ENCODE data around the gene STXBP4. TPM values are rescaled to one million over a fixed set of nuclear protein-coding genes. Genes with fewer than 3 reads are reported as not detected.

Gene STXBP4
- total and polyA plus RNA-seq, 4 donors = 5.1 to 22.8 (median 13.7) TPM

GRCh38 chr17:55086635-55087058 is 118.1 kb downstream of the STXBP4 start:
- Histone ChIP-seq H3K27ac (ENCODE audit: low read depth, low read length) (no peak overlapping the region), H3K4me1 (ENCODE audit: control insufficient read depth, insufficient read depth, low read length) (no peaks in the 10 kb centered on the region), H3K9me3 (ENCODE audit: control insufficient read depth, insufficient read depth, low read length) (peaks cover 2% of the 10 kb centered on the region), H3K27me3 (ENCODE audit: control insufficient read depth, insufficient read depth, low read length) (no peaks in the 10 kb centered on the region), H3K36me3 (ENCODE audit: control insufficient read depth, insufficient read depth, low read length) (peaks cover 3% of the 10 kb centered on the region), H3K4me3 (ENCODE audit: low read depth, low read length) (no peak overlapping the region)
- WGBS (ENCODE audit: insufficient coverage) = 91% methylated on average over 1 of the region's 2 CpGs
- DNase-seq (ENCODE audit: low read depth in 4 of 6, low spot score in 6 of 6) = no peak

- Histone ChIP-seq H3K9me3 (ENCODE audit: control insufficient read depth, insufficient read depth, low read length) (no peaks in the 10 kb centered on the region), H3K27ac (ENCODE audit: low read depth, low read length) (no peak overlapping the region), H3K27me3 (ENCODE audit: control insufficient read depth, insufficient read depth, low read length) (no peaks in the 10 kb centered on the region), H3K4me1 (ENCODE audit: control insufficient read depth, insufficient read depth, low read length) (no peaks in the 10 kb centered on the region), H3K36me3 (ENCODE audit: control insufficient read depth, insufficient read depth, low read length) (no peaks in the 10 kb centered on the region), H3K4me3 (ENCODE audit: low read depth, low read length) (no peak overlapping the region)
- no peak for DNase-seq (ENCODE audit: low read depth in 4 of 6, low spot score in 6 of 6)
- no CpG with 5 or more reads among the region's 2 CpGs for WGBS (ENCODE audit: insufficient coverage)
Observed at GRCh38 chr17:55089256-55089655, 120.7 kb downstream of the STXBP4 start.

- Histone ChIP-seq H3K27me3 (ENCODE audit: control insufficient read depth, insufficient read depth, low read length) (no peaks in the 10 kb centered on the region), H3K36me3 (ENCODE audit: control insufficient read depth, insufficient read depth, low read length) (no peaks in the 10 kb centered on the region)
- 58% methylated on average over 3 of the region's 3 CpGs for WGBS (ENCODE audit: insufficient coverage)
Observed at GRCh38 chr17:55090079-55090492, 121.5 kb downstream of the STXBP4 start.

GRCh38 chr17:55093353-55093752 is 124.8 kb downstream of the STXBP4 start:
- no CpG with 5 or more reads among the region's 1 CpG for WGBS (ENCODE audit: insufficient coverage)
- no peak for DNase-seq (ENCODE audit: low read depth in 4 of 6, low spot score in 6 of 6)
- Histone ChIP-seq H3K9me3 (ENCODE audit: control insufficient read depth, insufficient read depth, low read length) (no peaks in the 10 kb centered on the region), H3K36me3 (ENCODE audit: control insufficient read depth, insufficient read depth, low read length) (no peaks in the 10 kb centered on the region), H3K4me1 (ENCODE audit: control insufficient read depth, insufficient read depth, low read length) (no peaks in the 10 kb centered on the region), H3K4me3 (ENCODE audit: low read depth, low read length) (no peak overlapping the region), H3K27me3 (ENCODE audit: control insufficient read depth, insufficient read depth, low read length) (no peaks in the 10 kb centered on the region), H3K27ac (ENCODE audit: low read depth, low read length) (no peak overlapping the region)

More at GRCh38 chr17:55090079-55090492, 121.5 kb downstream of the STXBP4 start:
- H3K27ac ChIP-seq (ENCODE audit: low read depth, low read length) = no peak overlapping the region
- H3K4me1 ChIP-seq (ENCODE audit: control insufficient read depth, insufficient read depth, low read length) = no peaks in the 10 kb centered on the region
- H3K4me3 ChIP-seq (ENCODE audit: low read depth, low read length) = no peak overlapping the region
- DNase-seq (ENCODE audit: low read depth in 4 of 6, low spot score in 6 of 6) = no peak
- no peaks in the 10 kb centered on the region for H3K9me3 ChIP-seq (ENCODE audit: control insufficient read depth, insufficient read depth, low read length)

GRCh38 chr17:55098765-55099164 is 130.2 kb downstream of the STXBP4 start:
- H3K36me3 ChIP-seq (ENCODE audit: control insufficient read depth, insufficient read depth, low read length) = no peaks in the 10 kb centered on the region
- no peak overlapping the region for H3K4me3 ChIP-seq (ENCODE audit: low read depth, low read length)
- H3K4me1 ChIP-seq (ENCODE audit: control insufficient read depth, insufficient read depth, low read length) = no peaks in the 10 kb centered on the region
- H3K27ac ChIP-seq (ENCODE audit: low read depth, low read length) = no peak overlapping the region
- H3K9me3 ChIP-seq (ENCODE audit: control insufficient read depth, insufficient read depth, low read length) = no peaks in the 10 kb centered on the region
- no peak for DNase-seq (ENCODE audit: low read depth in 4 of 6, low spot score in 6 of 6)
- no CpG with 5 or more reads among the region's 1 CpG for WGBS (ENCODE audit: insufficient coverage)
- H3K27me3 ChIP-seq (ENCODE audit: control insufficient read depth, insufficient read depth, low read length) = no peaks in the 10 kb centered on the region

GRCh38 chr17:55110521-55110920 is 142.0 kb downstream of the STXBP4 start:
- Histone ChIP-seq H3K4me1 (ENCODE audit: control insufficient read depth, insufficient read depth, low read length) (no peaks in the 10 kb centered on the region), H3K27me3 (ENCODE audit: control insufficient read depth, insufficient read depth, low read length) (no peaks in the 10 kb centered on the region), H3K36me3 (ENCODE audit: control insufficient read depth, insufficient read depth, low read length) (no peaks in the 10 kb centered on the region), H3K9me3 (ENCODE audit: control insufficient read depth, insufficient read depth, low read length) (no peaks in the 10 kb centered on the region), H3K27ac (ENCODE audit: low read depth, low read length) (no peak overlapping the region), H3K4me3 (ENCODE audit: low read depth, low read length) (no peak overlapping the region)
- WGBS (ENCODE audit: insufficient coverage) = no CpG with 5 or more reads among the region's 2 CpGs
- no peak for DNase-seq (ENCODE audit: low read depth in 4 of 6, low spot score in 6 of 6)

- DNase-seq (ENCODE audit: low read depth in 4 of 6, low spot score in 6 of 6) = peak in 1 of 6 donors; percentile 68
- Histone ChIP-seq H3K27ac (ENCODE audit: low read depth, low read length) (no peak overlapping the region), H3K4me1 (ENCODE audit: control insufficient read depth, insufficient read depth, low read length) (no peaks in the 10 kb centered on the region), H3K36me3 (ENCODE audit: control insufficient read depth, insufficient read depth, low read length) (no peaks in the 10 kb centered on the region), H3K27me3 (ENCODE audit: control insufficient read depth, insufficient read depth, low read length) (no peaks in the 10 kb centered on the region), H3K9me3 (ENCODE audit: control insufficient read depth, insufficient read depth, low read length) (no peaks in the 10 kb centered on the region), H3K4me3 (ENCODE audit: low read depth, low read length) (no peak overlapping the region)
Observed at GRCh38 chr17:55114283-55114682, 145.7 kb downstream of the STXBP4 start.

GRCh38 chr17:55116440-55116914 is 147.9 kb downstream of the STXBP4 start:
- Histone ChIP-seq H3K4me1 (ENCODE audit: control insufficient read depth, insufficient read depth, low read length) (no peaks in the 10 kb centered on the region), H3K4me3 (ENCODE audit: low read depth, low read length) (no peak overlapping the region), H3K27me3 (ENCODE audit: control insufficient read depth, insufficient read depth, low read length) (no peaks in the 10 kb centered on the region), H3K36me3 (ENCODE audit: control insufficient read depth, insufficient read depth, low read length) (no peaks in the 10 kb centered on the region), H3K27ac (ENCODE audit: low read depth, low read length) (no peak overlapping the region), H3K9me3 (ENCODE audit: control insufficient read depth, insufficient read depth, low read length) (no peaks in the 10 kb centered on the region)
- no peak for DNase-seq (ENCODE audit: low read depth in 4 of 6, low spot score in 6 of 6)
- WGBS (ENCODE audit: insufficient coverage) = no CpG with 5 or more reads among the region's 2 CpGs

- H3K27ac ChIP-seq (ENCODE audit: low read depth, low read length) = no peak overlapping the region
- no peaks in the 10 kb centered on the region for H3K4me1 ChIP-seq (ENCODE audit: control insufficient read depth, insufficient read depth, low read length)
- 45% methylated on average over 2 of the region's 3 CpGs for WGBS (ENCODE audit: insufficient coverage)
- H3K4me3 ChIP-seq (ENCODE audit: low read depth, low read length) = no peak overlapping the region
- H3K27me3 ChIP-seq (ENCODE audit: control insufficient read depth, insufficient read depth, low read length) = no peaks in the 10 kb centered on the region
- H3K9me3 ChIP-seq (ENCODE audit: control insufficient read depth, insufficient read depth, low read length) = no peaks in the 10 kb centered on the region
- H3K36me3 ChIP-seq (ENCODE audit: control insufficient read depth, insufficient read depth, low read length) = no peaks in the 10 kb centered on the region
- no peak for DNase-seq (ENCODE audit: low read depth in 4 of 6, low spot score in 6 of 6)
Observed at GRCh38 chr17:55117164-55117563, 148.6 kb downstream of the STXBP4 start.

- no peak overlapping the region for H3K4me3 ChIP-seq (ENCODE audit: low read depth, low read length)
- DNase-seq (ENCODE audit: low read depth in 4 of 6, low spot score in 6 of 6) = no peak
- no peaks in the 10 kb centered on the region for H3K9me3 ChIP-seq (ENCODE audit: control insufficient read depth, insufficient read depth, low read length)
- no peaks in the 10 kb centered on the region for H3K4me1 ChIP-seq (ENCODE audit: control insufficient read depth, insufficient read depth, low read length)
- no peaks in the 10 kb centered on the region for H3K27me3 ChIP-seq (ENCODE audit: control insufficient read depth, insufficient read depth, low read length)
- H3K36me3 ChIP-seq (ENCODE audit: control insufficient read depth, insufficient read depth, low read length) = no peaks in the 10 kb centered on the region
- H3K27ac ChIP-seq (ENCODE audit: low read depth, low read length) = no peak overlapping the region
Observed at GRCh38 chr17:55120651-55121050, 152.1 kb downstream of the STXBP4 start.
